ENCODE measurements around the gene LRRC75A.
A peak's percentile ranks its signal among the peaks of the same experiment; 100 is the strongest.

LRRC75A gene

GRCh38 chr17:16450028-16450427 is 42.0 kb downstream of the LRRC75A start:
- H3K27ac ChIP-seq, result no peak overlapping the region
- TF ChIP-seq CTCF (conservative IDR thresholded peaks at IDR 0.05), result no peak

- no peak overlapping the region for H3K27ac ChIP-seq
- no peak for TF ChIP-seq CTCF (conservative IDR thresholded peaks at IDR 0.05)
Measured at GRCh38 chr17:16449121-16449570, 42.8 kb downstream of the LRRC75A start.

GRCh38 chr17:16448490-16448889 is 43.5 kb downstream of the LRRC75A start:
- TF ChIP-seq CTCF (conservative IDR thresholded peaks at IDR 0.05), result no peak
- H3K27ac ChIP-seq, result no peak overlapping the region; the same call in 1 of the 2 replicates

- no peak overlapping the region; the same call in 1 of the 2 replicates for H3K27ac ChIP-seq
- TF ChIP-seq CTCF (conservative IDR thresholded peaks at IDR 0.05), result no peak
Measured at GRCh38 chr17:16447676-16448075, 44.3 kb downstream of the LRRC75A start.

GRCh38 chr17:16446338-16446983 is 45.5 kb downstream of the LRRC75A start:
- TF ChIP-seq CTCF (conservative IDR thresholded peaks at IDR 0.05), result no peak
- H3K27ac ChIP-seq, result no peak overlapping the region; the same call in 1 of the 2 replicates

- no peak for TF ChIP-seq CTCF (conservative IDR thresholded peaks at IDR 0.05)
- peak overlapping the region; percentile 94 for H3K27ac ChIP-seq
Measured at GRCh38 chr17:16444258-16444886, 47.6 kb downstream of the LRRC75A start.

- H3K27ac ChIP-seq, result peak overlapping the region; percentile 94
- TF ChIP-seq CTCF (conservative IDR thresholded peaks at IDR 0.05), result no peak
Measured at GRCh38 chr17:16443511-16444257, 48.3 kb downstream of the LRRC75A start.
